ENCODE data around the gene ZNF775. TPM values are rescaled to one million over a fixed set of nuclear protein-coding genes. Genes with fewer than 3 reads are reported as not detected.
A peak's percentile ranks its signal among the peaks of the same experiment; 100 is the strongest.

The ZNF775 gene
- total RNA-seq (1 to 10 TPM; 4.3 to 5.5 TPM), polyA plus RNA-seq (1 to 10 TPM in 1 of 2 donors, under 1 TPM in 1; 0.67 to 7.6 TPM)

- Histone ChIP-seq H3K4me3 (ENCODE audit: low read length in 2 of 2) (peak within 1 kb of the TSS; percentile 89), H3K27ac (ENCODE audit: low read depth, low read length) (peak within 1 kb of the TSS; percentile 71), H3K36me3 (ENCODE audit: insufficient read depth, low read length) (no peaks in the 10 kb centered on the region), H3K4me1 (ENCODE audit: insufficient read depth, low read length) (peaks cover 38% of the 10 kb centered on the region), H3K27me3 (ENCODE audit: insufficient read depth, low read length) (no peaks in the 10 kb centered on the region), H3K9me3 (ENCODE audit: control insufficient read depth in 1 of 2, low read length in 2 of 2) (no peaks in the 10 kb centered on the region)
- ChIA-PET CTCF (ENCODE audit: partially characterized antibody) (interaction anchor here (1.0 to 2.6 kb wide), 5 partner anchors 10 to 43 kb away, joined by 3 to 19 read pairs (median 14); partner anchors contain the start of gene REPIN1), POLR2A (ENCODE audit: partially characterized antibody) (interaction anchor here (1.0 to 3.1 kb wide), 9 partner anchors 10 to 377 kb away, joined by 3 to 55 read pairs (median 5); partner anchors contain the start of genes ACTR3C, GIMAP8, LRRC61 and REPIN1)
- Mint-ChIP-seq H3K27me3 (no peaks in the 10 kb centered on the region), H3K27ac (peak within 1 kb of the TSS; percentile 74 to 93 (median 87)), H3K4me3 (peak within 1 kb of the TSS; percentile 85 to 92 (median 90)), H3K4me1 (peaks cover 26 to 67% (median 44%) of the 10 kb centered on the region in 4 donors), H3K36me3 (peaks cover 0 to 8% of the 10 kb centered on the region in 2 donors), H3K9me3 (no peaks in the 10 kb centered on the region)
- peak; percentile 89 to 94 (median 91) for DNase-seq
- intact Hi-C loops (cut with micrococcal nuclease): loop anchor here (1.0 to 2.0 kb wide), 5 partner anchors 11 to 56 kb away; partner anchors contain the start of genes ACTR3C, LRRC61 and REPIN1
Measured at GRCh38 chr7:150378853-150379440, at the start of gene ZNF775. ZNF775 (plus strand) TSS chr7:150379330; CDS start chr7:150388471, 9,141 bp downstream.

GRCh38 chr7:150329331-150330120 is 49.6 kb upstream of the ZNF775 start:
- Histone ChIP-seq H3K36me3 (ENCODE audit: insufficient read depth, low read length) (peaks cover 24% of the 10 kb centered on the region), H3K4me1 (ENCODE audit: insufficient read depth, low read length) (peaks cover 7% of the 10 kb centered on the region), H3K27ac (ENCODE audit: low read depth, low read length) (no peak overlapping the region), H3K4me3 (ENCODE audit: low read length in 2 of 2) (no peak overlapping the region), H3K27me3 (ENCODE audit: insufficient read depth, low read length) (no peaks in the 10 kb centered on the region), H3K9me3 (ENCODE audit: control insufficient read depth in 1 of 2, low read length in 2 of 2) (no peaks in the 10 kb centered on the region)
- ChIA-PET CTCF (ENCODE audit: partially characterized antibody) (no interaction called here), POLR2A (ENCODE audit: partially characterized antibody) (no interaction called here)
- intact Hi-C loops (cut with micrococcal nuclease): no loop called here
- Mint-ChIP-seq H3K36me3 (peaks cover 32 to 39% of the 10 kb centered on the region in 2 donors), H3K9me3 (no peaks in the 10 kb centered on the region), H3K4me3 (no peak overlapping the region), H3K27ac (peak overlapping the region in 1 of 7 donors; percentile 42), H3K27me3 (no peaks in the 10 kb centered on the region), H3K4me1 (peaks cover 8 to 14% (median 9%) of the 10 kb centered on the region in 4 donors)
- no peak for DNase-seq

- Mint-ChIP-seq H3K4me3 (no peak overlapping the region), H3K27me3 (no peaks in the 10 kb centered on the region), H3K9me3 (no peaks in the 10 kb centered on the region), H3K27ac (no peak overlapping the region), H3K36me3 (peaks cover 32 to 39% of the 10 kb centered on the region in 2 donors), H3K4me1 (peaks cover 1 to 5% (median 3%) of the 10 kb centered on the region in 4 donors)
- Histone ChIP-seq H3K36me3 (ENCODE audit: insufficient read depth, low read length) (peaks cover 24% of the 10 kb centered on the region), H3K4me1 (ENCODE audit: insufficient read depth, low read length) (no peaks in the 10 kb centered on the region), H3K27me3 (ENCODE audit: insufficient read depth, low read length) (no peaks in the 10 kb centered on the region), H3K27ac (ENCODE audit: low read depth, low read length) (no peak overlapping the region), H3K9me3 (ENCODE audit: control insufficient read depth in 1 of 2, low read length in 2 of 2) (no peaks in the 10 kb centered on the region), H3K4me3 (ENCODE audit: low read length in 2 of 2) (no peak overlapping the region)
- no peak for DNase-seq
- ChIA-PET POLR2A (ENCODE audit: partially characterized antibody) (no interaction called here), CTCF (ENCODE audit: partially characterized antibody) (no interaction called here)
- intact Hi-C loops (cut with micrococcal nuclease): no loop called here
Measured at GRCh38 chr7:150330211-150330885, 48.8 kb upstream of the ZNF775 start.

GRCh38 chr7:150332852-150333635 is 46.1 kb upstream of the ZNF775 start:
- H3K27me3 Mint-ChIP-seq: peaks cover 0 to 2% of the 10 kb centered on the region in 2 donors
- no peaks in the 10 kb centered on the region for H3K9me3 ChIP-seq (ENCODE audit: control insufficient read depth in 1 of 2, low read length in 2 of 2)
- intact Hi-C loops (cut with micrococcal nuclease): no loop called here
- no peak overlapping the region for H3K4me3 ChIP-seq (ENCODE audit: low read length in 2 of 2)
- CTCF ChIA-PET (ENCODE audit: partially characterized antibody): no interaction called here
- no peak overlapping the region for H3K4me3 Mint-ChIP-seq
- no peaks in the 10 kb centered on the region for H3K4me1 ChIP-seq (ENCODE audit: insufficient read depth, low read length)
- no peaks in the 10 kb centered on the region for H3K9me3 Mint-ChIP-seq
- no peaks in the 10 kb centered on the region for H3K4me1 Mint-ChIP-seq
- H3K36me3 ChIP-seq (ENCODE audit: insufficient read depth, low read length): peaks cover 9% of the 10 kb centered on the region
- peaks cover 17 to 31% of the 10 kb centered on the region in 2 donors for H3K36me3 Mint-ChIP-seq
- H3K27me3 ChIP-seq (ENCODE audit: insufficient read depth, low read length): no peaks in the 10 kb centered on the region
- no peak overlapping the region for H3K27ac ChIP-seq (ENCODE audit: low read depth, low read length)
- POLR2A ChIA-PET (ENCODE audit: partially characterized antibody): no interaction called here
- DNase-seq: no peak
- H3K27ac Mint-ChIP-seq: peak overlapping the region in 1 of 7 donors; percentile 41

GRCh38 chr7:150333659-150334058 is 45.5 kb upstream of the ZNF775 start:
- intact Hi-C loops (cut with micrococcal nuclease): no loop called here
- Histone ChIP-seq H3K9me3 (ENCODE audit: control insufficient read depth in 1 of 2, low read length in 2 of 2) (no peaks in the 10 kb centered on the region), H3K4me3 (ENCODE audit: low read length in 2 of 2) (no peak overlapping the region), H3K27ac (ENCODE audit: low read depth, low read length) (no peak overlapping the region), H3K27me3 (ENCODE audit: insufficient read depth, low read length) (no peaks in the 10 kb centered on the region), H3K4me1 (ENCODE audit: insufficient read depth, low read length) (no peaks in the 10 kb centered on the region), H3K36me3 (ENCODE audit: insufficient read depth, low read length) (peaks cover 3% of the 10 kb centered on the region)
- Mint-ChIP-seq H3K27me3 (peaks cover 0 to 2% of the 10 kb centered on the region in 2 donors), H3K36me3 (peaks cover 13 to 28% of the 10 kb centered on the region in 2 donors), H3K27ac (no peak overlapping the region), H3K4me1 (no peaks in the 10 kb centered on the region), H3K4me3 (no peak overlapping the region), H3K9me3 (no peaks in the 10 kb centered on the region)
- DNase-seq: no peak
- POLR2A ChIA-PET (ENCODE audit: partially characterized antibody): no interaction called here
- CTCF ChIA-PET (ENCODE audit: partially characterized antibody): no interaction called here

GRCh38 chr7:150334108-150334507 is 45.0 kb upstream of the ZNF775 start:
- Mint-ChIP-seq H3K4me3 (no peak overlapping the region), H3K9me3 (no peaks in the 10 kb centered on the region), H3K27ac (no peak overlapping the region), H3K27me3 (peaks cover 0 to 2% of the 10 kb centered on the region in 2 donors), H3K36me3 (peaks cover 13 to 24% of the 10 kb centered on the region in 2 donors), H3K4me1 (no peaks in the 10 kb centered on the region)
- ChIA-PET CTCF (ENCODE audit: partially characterized antibody) (no interaction called here), POLR2A (ENCODE audit: partially characterized antibody) (no interaction called here)
- H3K4me3 ChIP-seq (ENCODE audit: low read length in 2 of 2): no peak overlapping the region
- no peaks in the 10 kb centered on the region for H3K4me1 ChIP-seq (ENCODE audit: insufficient read depth, low read length)
- DNase-seq: no peak
- H3K36me3 ChIP-seq (ENCODE audit: insufficient read depth, low read length): no peaks in the 10 kb centered on the region
- no peaks in the 10 kb centered on the region for H3K9me3 ChIP-seq (ENCODE audit: control insufficient read depth in 1 of 2, low read length in 2 of 2)
- H3K27ac ChIP-seq (ENCODE audit: low read depth, low read length): no peak overlapping the region
- H3K27me3 ChIP-seq (ENCODE audit: insufficient read depth, low read length): no peaks in the 10 kb centered on the region
- intact Hi-C loops (cut with micrococcal nuclease): no loop called here

Data from CD4-positive, alpha-beta memory T cell (primary cell).